Epidermal melanocyte (primary cell): ENCODE results near the gene THEMIS.
"Not testable (repeated sequence)": the region's sequence is repeated elsewhere in the genome, so short reads cannot be mapped to it uniquely, and the experiment has no call there.

Experiments
- DNase-seq: peaks from one replicate; pipeline ENCODE4 v3.0.0; 2011; ENCODE audit warnings: low spot score; ENCODE audit not compliant: insufficient read length

The THEMIS gene, protein sequence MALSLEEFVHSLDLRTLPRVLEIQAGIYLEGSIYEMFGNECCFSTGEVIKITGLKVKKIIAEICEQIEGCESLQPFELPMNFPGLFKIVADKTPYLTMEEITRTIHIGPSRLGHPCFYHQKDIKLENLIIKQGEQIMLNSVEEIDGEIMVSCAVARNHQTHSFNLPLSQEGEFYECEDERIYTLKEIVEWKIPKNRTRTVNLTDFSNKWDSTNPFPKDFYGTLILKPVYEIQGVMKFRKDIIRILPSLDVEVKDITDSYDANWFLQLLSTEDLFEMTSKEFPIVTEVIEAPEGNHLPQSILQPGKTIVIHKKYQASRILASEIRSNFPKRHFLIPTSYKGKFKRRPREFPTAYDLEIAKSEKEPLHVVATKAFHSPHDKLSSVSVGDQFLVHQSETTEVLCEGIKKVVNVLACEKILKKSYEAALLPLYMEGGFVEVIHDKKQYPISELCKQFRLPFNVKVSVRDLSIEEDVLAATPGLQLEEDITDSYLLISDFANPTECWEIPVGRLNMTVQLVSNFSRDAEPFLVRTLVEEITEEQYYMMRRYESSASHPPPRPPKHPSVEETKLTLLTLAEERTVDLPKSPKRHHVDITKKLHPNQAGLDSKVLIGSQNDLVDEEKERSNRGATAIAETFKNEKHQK

DNA sequence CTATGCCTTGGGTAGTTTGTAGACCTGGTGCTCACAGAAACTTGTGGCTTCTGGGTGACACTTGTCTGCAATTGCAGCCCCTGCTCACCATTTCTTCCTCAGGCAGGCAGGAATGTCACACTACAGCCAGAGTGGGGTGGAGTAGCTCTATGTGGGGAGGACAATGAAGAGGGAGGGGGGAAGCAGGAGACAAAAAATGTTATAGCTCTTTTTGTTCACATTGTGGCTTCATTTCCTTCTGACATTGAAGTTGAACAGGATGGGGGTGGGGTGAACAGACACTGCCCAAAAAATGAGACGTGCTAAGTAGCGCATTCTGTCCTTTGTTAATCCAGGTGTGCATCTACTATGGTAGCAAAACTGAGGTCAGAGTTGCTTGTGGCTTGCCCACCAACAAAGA, at the start of gene THEMIS:
Gene THEMIS (minus strand): TSS at position 124 of the 400 bp plus-strand sequence. CDS start 126 bp downstream, outside the sequence.
- no peak for DNase-seq

DNA sequence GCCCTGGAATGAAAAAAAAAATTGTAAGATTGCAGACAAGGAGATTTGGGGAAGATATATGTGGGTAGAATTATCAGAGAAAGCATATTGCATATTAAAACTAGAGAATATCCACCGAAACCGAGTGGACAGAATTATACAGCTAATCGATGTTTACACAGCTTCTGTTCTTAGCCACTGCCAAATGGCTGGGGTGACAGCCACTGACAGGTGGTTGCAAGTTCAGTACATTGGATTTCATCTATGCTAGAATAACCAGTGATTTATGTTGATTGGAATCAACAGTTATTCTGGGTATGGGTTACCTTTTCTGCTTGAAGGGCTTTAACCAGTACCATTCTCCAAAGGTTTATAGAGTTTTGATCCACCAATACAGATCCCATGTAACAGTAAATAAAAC, 48.4 kb upstream of the THEMIS start:
- DNase-seq = no peak

- no peak for DNase-seq
Observed at GRCh38 chr6:127946388-127946787, 45.5 kb upstream of the THEMIS start.

GRCh38 chr6:127945434-127946097, 44.7 kb upstream of the THEMIS start:
- DNase-seq = no peak

DNA sequence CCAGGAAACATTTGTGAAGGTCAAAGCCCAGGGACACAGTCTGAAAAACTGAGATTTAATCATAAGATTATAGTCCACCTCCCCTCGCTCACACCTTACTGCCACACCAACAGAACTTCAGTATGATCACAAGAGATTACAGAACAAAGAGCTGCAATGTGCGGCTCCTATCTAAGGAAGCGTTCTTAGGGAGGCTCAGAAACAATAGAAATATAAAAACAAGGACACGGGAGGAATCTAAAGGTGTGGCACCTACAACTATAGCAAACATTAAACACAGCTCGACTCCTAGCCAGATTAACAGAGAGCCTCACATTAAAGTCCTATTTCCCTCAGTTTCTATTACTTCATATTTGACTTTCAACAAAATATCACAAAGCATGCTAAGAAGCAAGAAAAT, 40.4 kb upstream of the THEMIS start:
- DNase-seq = no peak

DNA sequence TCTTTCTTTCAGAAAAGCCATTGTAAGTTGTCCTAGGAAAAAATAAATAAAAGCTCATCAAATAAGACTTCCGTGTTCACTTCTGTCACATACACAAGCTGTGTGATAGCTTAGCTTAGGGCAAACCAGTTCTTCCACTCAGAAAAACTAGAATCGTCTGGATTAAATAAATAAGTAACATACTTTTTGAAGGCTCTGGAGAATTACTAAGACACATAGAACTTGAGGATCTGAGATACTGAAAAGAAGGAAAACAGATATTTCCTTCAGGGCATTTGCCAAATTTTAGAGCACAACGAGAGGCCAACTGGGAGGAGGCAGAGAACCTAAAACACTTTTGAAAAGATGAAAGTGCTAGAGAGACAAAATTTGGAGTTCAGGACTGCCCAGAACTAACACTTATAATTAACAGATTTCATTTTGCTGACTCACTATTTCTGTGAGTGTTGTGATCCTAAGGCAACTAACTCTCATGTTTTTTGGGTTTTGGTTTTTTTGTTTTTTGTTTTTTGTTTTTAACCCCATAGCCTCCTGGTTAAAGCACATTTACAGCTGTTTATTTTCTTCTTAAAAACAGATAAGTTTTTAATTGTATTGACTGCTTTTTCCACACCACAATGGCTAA, 38.7 kb upstream of the THEMIS start:
- DNase-seq = no peak

DNA sequence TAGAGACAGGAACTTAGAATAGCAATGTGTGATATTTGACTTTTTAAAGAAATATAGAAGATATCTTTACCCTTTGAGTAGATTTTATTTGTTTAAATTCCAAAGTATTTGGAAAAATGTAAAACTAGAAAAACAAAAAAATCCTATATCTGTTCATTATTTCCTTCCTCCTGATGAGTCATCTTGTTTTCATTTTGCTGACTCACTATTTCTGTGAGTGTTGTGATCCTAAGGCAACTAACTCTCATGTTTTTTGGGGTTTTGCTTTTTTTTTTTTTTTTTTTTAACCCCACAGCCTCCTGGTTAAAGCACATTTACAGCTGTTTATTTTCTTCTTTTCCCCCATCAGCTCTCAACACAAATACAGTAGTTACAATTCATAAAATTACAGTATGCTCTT, 37.8 kb upstream of the THEMIS start:
- no peak for DNase-seq

- no peak for DNase-seq
Observed at GRCh38 chr6:127937747-127938146, 36.9 kb upstream of the THEMIS start.

DNA sequence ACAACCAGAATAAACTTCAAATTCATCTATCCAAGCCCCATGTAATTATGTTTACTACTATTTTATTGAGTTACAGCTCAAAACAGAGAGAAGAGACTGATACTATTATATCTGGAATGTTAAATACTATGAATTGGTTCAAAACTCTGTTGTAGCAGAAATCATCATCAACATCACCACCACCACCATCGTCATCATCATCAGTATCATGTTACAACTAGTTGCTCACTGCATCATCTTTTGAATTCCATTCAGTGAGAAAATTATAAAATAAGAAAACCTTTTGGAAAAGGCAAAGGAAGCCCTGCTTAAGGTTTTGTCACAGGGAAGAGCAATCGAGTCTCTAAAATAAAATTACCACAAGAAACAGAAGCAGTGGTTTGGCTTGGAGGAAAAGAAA, 36.2 kb upstream of the THEMIS start:
- no peak for DNase-seq

DNA sequence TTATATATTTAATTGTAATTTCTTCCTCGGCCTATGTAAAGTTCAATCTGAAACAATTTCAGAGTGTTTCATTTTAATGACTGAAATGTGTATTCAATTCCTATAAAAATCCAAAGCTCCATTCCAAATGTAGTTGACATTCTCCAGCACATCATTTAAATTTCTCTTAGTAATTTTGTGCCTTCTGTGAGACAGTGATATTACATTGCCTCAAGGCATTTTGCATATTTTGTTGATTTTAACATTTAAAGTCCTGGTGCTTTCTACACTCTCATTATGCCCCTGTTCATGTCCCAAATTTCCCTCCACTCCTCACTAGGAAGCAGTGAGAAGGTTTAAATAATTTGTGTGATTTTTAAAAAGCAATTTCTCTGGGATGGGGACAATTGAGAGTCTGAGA, 34.1 kb upstream of the THEMIS start:
- DNase-seq = no peak

DNA sequence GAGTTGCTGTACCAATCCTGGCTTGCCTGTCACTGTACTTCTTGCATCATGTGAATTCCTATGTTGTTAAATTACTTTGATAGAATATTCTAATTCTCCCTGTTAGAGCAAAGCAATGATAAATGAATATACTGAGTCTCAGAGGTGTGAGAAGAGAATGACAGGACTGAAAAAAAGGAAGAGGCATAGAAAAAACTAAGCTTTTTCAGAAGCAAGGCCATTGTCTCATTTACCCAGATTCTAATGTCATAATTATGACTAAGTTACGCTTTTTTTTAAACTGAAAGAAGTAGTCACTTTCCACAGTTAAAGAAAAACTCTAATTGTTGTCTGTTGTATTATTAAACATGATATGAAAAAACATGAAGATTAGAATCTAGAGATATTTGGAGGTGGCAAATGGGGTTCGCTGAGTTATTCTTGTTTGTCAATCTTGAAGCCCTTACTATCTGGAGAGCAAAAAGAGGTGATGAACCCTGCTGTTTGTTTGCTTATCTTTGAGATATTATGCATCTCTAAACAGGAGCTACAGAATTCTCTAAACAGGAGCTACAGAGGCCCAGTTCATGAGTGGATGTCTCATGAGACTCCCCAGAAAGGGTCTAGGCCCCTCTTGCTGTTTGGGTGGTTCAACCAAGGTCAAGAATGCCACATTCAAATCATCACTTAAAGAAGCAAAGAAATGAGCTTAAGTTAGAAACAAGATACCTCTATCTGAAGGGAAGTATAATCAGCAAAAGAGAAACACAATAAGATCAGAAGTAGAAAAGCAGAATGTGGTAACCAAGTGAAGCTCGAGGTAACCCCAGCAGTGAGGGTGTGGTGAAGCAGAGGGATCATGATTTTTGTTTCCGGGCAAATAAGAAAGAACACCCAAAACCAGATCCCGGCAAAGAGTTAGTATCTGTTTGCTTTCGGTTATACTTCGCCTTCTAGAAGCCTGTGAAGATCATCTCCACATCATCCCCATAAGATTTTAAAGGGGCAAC, 33.3 kb upstream of the THEMIS start:
- no peak for DNase-seq

DNA sequence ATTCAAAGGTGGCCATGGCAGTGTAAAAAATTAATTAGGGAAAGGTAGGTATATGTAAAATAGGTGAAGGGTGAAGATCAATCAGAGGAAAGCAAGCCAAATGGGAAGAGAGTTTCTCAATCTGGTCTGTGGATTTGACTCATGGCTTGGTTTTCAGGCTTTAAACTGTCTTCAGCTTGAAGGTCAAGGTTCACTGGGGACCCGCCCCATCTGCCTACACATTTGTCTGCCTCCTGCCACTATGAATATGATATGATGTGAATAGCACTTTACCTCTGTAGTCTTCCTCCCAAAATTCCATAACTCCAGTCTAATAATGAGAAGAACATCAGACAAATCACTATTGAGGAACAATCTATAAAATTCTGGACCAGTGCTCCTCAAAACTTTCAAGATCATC, 32.3 kb upstream of the THEMIS start:
- no peak for DNase-seq

DNA sequence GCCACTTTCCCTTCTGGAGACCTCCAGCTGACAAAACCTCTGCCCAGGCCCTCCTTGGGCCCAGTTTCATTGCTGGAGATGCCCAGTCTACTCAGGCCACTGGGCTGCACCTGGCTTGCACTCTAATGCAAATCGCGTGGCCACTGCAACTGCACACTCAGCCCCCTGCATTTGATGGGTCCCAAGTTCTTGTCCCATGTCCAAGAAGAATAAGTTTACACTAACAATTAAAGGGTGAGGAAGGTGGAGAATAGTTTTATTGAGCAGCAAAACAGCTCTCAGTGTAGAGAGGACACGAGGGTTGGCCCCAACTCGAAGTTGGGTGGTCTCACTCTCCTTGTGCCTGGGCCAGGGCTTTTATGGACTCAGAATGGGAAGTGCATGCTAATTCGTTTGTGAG, 31.9 kb upstream of the THEMIS start:
- no peak for DNase-seq

GRCh38 chr6:127926441-127926840, 25.6 kb upstream of the THEMIS start:
- DNase-seq = not testable (repeated sequence)

DNA sequence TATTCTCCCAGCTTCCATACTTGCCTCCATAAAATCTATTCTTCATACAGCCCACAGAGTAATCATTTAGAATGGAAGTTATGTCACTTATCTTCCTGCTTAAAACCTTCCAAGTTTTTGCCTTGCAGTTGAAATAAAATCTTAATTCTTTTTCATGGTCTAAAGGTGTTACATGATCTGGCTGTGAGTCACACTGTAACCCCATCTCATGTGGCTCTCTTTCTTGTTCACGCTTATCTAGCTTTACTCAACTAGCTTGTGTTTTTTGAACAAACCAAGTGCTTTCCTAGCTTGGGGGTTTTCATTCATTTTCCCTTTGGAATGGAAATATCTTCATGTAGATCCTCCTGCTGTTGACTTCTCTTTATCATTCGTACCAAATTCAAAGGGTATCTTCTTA, 23.6 kb upstream of the THEMIS start:
- no peak for DNase-seq

GRCh38 chr6:127924031-127924430, 23.2 kb upstream of the THEMIS start:
- no peak for DNase-seq

- no peak for DNase-seq
Observed at GRCh38 chr6:127923135-127923534, 22.3 kb upstream of the THEMIS start.

DNA sequence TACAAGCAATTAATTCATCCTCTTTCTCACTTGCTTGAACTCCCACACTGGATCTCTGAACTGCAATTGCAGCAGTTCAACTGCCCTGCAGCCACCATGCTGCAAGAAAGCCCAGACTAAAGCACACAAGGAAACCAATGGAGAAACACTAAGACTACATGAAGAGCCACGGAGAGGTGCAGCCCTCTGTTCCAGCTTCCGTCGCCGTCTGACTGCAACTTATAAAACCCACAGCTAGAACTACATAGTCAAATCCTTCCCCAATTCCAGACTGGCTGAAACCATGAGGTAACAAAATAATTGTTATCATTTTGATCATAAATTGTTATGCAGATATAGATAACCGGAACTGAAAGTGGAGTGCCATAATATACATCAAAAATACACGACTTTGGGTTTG, 21.1 kb upstream of the THEMIS start:
- no peak for DNase-seq

DNA sequence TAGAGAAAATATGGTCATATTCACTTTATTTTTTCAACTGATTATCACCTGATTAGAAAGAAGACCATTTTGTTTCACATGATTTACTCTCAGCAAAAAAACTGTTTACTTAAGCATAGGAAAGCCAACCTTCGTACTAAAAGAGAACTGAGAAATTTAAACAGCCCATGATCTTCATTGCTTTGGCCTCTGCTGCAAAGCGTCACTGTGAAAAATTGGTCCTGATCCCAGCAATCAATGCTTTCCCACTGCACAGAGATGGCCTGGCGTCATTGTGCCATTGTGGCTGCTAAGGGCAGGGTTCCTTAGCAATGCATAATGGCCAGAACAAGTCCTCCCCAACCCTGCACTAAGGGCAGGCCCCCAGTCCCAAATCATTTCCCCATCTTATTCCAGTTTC, 19.9 kb upstream of the THEMIS start:
- no peak for DNase-seq

DNA sequence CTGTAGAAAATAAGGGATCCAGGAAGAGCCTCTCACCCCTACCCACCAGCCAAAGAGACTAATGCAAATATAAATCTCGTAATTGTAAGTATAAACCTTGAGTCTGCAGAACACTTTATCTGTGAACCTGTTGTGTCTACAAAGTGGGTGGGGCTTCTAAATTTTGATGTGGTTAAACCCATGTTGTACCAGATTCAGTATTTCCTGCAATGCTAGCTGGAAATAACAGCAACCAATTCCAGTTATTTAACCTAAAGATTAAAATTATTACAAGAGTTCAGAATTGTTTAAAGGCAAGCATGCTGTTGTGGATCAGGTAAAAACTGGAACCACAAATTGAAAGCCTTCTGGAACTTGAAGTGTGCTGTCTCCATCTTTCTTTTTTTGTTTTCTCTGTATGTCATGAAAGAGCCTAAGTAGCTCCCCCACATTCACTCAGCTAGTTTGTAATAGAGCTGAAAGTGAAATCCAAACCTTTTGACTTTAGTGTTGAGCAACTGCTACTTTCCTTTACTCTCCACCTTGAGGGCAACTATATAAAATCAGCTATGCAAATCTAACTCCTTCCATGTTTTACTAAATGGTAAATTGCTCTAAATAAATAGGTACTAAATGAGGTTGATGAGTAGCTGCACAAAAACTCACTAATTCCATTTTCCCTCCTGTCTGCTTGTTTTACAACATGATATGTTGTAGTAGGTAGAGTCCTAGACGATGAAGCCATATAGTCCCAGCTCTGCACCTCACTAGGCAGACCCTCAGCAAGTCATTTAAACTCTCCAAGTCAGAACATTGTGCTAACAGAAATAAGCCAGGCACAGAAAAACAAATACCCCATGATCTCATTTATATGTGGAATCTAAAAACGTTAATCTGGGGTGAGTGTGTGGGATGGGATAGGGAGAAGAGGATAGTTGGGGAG, 17.9 kb upstream of the THEMIS start:
- DNase-seq = no peak
